ENCODE measurements around the gene GLDN.
"Not testable (repeated sequence)": the region's sequence is repeated elsewhere in the genome, so short reads cannot be mapped to it uniquely, and the experiment has no call there.

The GLDN gene

GRCh38 chr15:51443282-51443914 is 101.9 kb downstream of the GLDN start:
- DNase-seq (ENCODE audit: low read depth in 2 of 3, low spot score in 1 of 3) = no peak

DNA sequence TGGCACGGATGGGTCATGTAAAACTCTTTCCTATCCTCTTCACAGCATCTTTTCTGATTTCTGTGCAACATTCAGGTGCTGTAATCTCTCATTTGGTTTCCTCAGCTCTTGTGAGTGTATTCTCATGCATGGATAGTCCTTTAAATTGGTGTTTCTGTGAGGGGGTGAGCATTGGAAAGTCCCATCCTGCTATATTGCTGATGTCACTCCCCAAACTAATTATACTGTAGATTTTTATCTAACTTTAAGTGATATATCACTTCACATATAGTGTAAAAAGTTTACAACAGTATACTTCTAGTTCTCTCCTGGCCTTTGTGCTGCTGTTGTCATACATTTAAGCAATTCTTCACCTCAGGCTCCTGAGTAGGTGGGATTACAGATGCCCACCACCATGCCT is 102.7 kb downstream of the GLDN start:
- DNase-seq (ENCODE audit: low read depth in 2 of 3, low spot score in 1 of 3) = no peak

DNA sequence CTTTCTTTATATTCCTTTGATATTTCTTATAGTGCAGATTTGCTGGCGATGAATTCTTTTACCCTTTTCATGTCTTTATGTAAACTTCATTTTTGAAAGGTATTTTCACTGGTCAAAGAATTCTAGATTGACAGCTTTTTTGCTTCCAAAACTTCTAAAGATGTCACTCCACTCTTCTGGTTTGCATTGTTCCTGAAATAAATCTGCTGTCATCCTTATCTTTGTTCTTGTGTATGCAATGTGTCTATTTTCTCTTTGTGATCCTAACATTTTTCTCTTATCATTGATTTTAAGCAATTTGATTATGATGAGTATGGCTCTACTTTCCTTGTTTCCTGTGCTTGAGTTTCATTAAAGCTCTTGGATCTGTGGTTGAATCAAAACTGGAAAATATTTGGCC is 103.4 kb downstream of the GLDN start:
- DNase-seq (ENCODE audit: low read depth in 2 of 3, low spot score in 1 of 3) = no peak

GRCh38 chr15:51446029-51446744 is 104.7 kb downstream of the GLDN start:
- not testable (repeated sequence) for DNase-seq (ENCODE audit: low read depth in 2 of 3, low spot score in 1 of 3)

DNA sequence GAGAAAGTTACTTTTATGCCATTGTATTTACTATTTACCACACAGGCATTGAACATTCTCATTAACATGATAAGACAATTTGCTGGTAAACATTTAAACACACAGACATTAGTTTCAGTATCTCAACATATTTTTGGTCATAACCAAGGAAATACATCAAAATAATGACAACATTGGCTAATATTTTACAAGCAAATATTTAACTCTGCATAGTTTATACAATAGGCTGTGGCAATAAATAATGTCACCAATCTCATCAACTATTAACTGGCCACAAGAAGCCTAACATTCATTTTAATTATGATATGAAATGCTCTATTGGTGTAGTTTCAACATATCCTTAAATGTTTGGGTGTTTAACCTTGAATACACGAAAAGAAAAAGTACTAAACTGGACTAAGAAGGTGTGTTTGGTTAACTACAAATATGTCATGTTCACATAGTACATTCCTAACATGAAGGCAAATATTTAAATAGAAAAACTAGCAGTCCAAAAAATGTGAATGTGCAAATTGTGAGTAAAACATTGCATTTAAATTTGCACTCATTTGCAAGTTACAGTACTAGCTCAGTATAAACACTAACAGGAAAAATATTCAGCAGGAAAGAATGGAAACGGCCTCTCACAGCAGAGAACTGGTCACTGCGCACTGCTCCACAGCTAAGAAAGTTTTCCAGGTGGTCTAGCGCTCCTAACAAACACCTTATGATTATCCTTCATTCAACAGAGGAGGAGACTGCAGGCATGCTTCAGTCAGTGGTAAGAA is 106.6 kb downstream of the GLDN start:
- no peak for DNase-seq (ENCODE audit: low read depth in 2 of 3, low spot score in 1 of 3)

- no peak for DNase-seq (ENCODE audit: low read depth in 2 of 3, low spot score in 1 of 3)
Observed at GRCh38 chr15:51448622-51449399, 107.4 kb downstream of the GLDN start.

DNA sequence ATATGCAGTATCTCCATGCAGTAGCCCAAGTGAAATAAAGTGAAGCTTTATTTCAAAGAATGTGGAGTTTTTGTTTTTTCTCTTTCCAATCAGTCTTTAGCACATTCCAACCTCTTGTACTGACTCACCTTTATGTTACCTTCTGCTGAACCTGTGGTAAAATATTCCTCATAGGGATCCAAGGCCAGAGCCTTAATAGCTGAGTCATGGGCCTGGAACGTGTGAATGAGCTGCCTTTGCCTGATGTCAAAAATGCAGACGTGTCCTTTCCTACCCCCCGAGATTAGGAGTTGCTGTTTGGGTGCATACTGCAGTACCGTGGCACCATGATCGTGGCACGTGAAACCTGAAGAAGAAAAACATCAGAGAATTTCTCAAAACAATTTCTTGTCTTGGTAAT is 108.5 kb downstream of the GLDN start:
- no peak for DNase-seq (ENCODE audit: low read depth in 2 of 3, low spot score in 1 of 3)
